IPS DF 6.9 (cell line): Measurements from ENCODE around the gene EFCAB6.

ENCODE experiments used
- DNase-seq: peaks from one replicate; pipeline ENCODE4 v3.0.0-alpha.2; 2013; ENCODE audit warnings: low read depth, low spot score
- H3K27ac ChIP-seq: one replicate; pipeline ENCODE4 v1.5.1; 2013; ENCODE audit warnings: low read length, control low read depth
- H3K27me3 ChIP-seq: 2 replicates; pipeline ENCODE4 v1.6.1; 2013; ENCODE audit warnings: mild to moderate bottlenecking, low read length; ENCODE audit not compliant: control insufficient read depth, insufficient read depth
- H3K36me3 ChIP-seq: 2 replicates; pipeline ENCODE4 v1.6.1; 2013; ENCODE audit warnings: low read length; ENCODE audit not compliant: control insufficient read depth, insufficient read depth
- H3K4me1 ChIP-seq: 2 replicates; pipeline ENCODE4 v1.6.1; 2013; ENCODE audit warnings: low read length; ENCODE audit not compliant: control insufficient read depth, insufficient read depth
- H3K4me3 ChIP-seq: 2 replicates; pipeline ENCODE4 v1.5.1; 2013; ENCODE audit warnings: mild to moderate bottlenecking, low read length
- H3K9me3 ChIP-seq: 2 replicates; pipeline ENCODE4 v1.6.1; 2013; ENCODE audit warnings: low read length, inconsistent platforms; ENCODE audit not compliant: control insufficient read depth, insufficient read depth
- WGBS: extraction: QIAGEN DNeasy Blood & Tissue Kit; methylation state at CpG from one replicate; pipeline ENCODE4 v1.1.7; 2013; ENCODE audit warnings: mixed read lengths, missing lambda C conversion rate; ENCODE audit not compliant: insufficient read length, insufficient coverage; 5-methylcytosine and 5-hydroxymethylcytosine counted together

Gene EFCAB6, protein sequence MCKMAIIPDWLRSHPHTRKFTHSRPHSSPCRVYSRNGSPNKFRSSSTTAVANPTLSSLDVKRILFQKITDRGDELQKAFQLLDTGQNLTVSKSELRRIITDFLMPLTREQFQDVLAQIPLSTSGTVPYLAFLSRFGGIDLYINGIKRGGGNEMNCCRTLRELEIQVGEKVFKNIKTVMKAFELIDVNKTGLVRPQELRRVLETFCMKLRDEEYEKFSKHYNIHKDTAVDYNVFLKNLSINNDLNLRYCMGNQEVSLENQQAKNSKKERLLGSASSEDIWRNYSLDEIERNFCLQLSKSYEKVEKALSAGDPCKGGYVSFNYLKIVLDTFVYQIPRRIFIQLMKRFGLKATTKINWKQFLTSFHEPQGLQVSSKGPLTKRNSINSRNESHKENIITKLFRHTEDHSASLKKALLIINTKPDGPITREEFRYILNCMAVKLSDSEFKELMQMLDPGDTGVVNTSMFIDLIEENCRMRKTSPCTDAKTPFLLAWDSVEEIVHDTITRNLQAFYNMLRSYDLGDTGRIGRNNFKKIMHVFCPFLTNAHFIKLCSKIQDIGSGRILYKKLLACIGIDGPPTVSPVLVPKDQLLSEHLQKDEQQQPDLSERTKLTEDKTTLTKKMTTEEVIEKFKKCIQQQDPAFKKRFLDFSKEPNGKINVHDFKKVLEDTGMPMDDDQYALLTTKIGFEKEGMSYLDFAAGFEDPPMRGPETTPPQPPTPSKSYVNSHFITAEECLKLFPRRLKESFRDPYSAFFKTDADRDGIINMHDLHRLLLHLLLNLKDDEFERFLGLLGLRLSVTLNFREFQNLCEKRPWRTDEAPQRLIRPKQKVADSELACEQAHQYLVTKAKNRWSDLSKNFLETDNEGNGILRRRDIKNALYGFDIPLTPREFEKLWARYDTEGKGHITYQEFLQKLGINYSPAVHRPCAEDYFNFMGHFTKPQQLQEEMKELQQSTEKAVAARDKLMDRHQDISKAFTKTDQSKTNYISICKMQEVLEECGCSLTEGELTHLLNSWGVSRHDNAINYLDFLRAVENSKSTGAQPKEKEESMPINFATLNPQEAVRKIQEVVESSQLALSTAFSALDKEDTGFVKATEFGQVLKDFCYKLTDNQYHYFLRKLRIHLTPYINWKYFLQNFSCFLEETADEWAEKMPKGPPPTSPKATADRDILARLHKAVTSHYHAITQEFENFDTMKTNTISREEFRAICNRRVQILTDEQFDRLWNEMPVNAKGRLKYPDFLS (N-terminal part only)

DNA sequence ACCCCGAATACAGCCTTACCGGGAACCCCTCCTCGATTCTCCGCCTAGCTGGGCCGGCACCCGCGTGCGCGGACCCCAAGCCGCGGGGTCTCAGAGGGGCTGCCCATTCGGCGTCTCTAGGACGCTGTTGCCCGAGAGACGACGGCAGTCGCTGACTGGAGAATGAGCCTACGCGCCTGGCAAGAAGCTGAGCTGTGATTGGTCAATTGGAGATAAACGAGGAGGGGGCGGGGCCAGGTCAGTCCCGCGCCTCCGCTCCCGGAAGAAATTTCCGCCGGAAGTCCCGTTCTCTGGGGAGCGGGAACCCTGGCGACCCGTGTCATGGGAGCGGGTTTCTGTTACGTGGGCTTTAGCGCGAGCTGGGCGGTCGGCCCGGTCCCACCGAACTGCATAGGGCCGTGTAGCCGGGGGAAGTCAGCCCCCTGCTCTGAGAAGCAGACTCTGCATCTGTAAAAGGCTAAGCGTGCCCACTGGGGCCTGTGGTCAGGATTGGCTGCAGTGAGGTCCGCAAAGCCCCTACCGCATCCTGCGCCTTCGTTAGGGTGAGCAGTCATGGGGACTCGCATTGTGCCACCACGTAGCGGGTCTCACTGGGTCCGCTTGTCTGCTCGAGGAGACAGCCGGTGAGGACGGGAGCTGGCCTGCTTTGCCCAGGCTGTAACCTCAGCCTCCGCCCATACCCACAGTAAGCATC is at the start of gene EFCAB6:
TSS of gene EFCAB6 (minus strand) at position 157 of the 694 bp plus-strand sequence. CDS start 29,987 bp downstream, outside the sequence.
- H3K36me3 ChIP-seq = no peaks in the 10 kb centered on the region
- no CpG with 5 or more reads among the region's 55 CpGs for WGBS
- H3K4me3 ChIP-seq = peak within 1 kb of the TSS; percentile 64
- H3K27me3 ChIP-seq = no peaks in the 10 kb centered on the region
- no peak within 1 kb of the TSS for H3K27ac ChIP-seq
- no peaks in the 10 kb centered on the region for H3K9me3 ChIP-seq
- H3K4me1 ChIP-seq = no peaks in the 10 kb centered on the region
- DNase-seq = peak; percentile 83

DNA sequence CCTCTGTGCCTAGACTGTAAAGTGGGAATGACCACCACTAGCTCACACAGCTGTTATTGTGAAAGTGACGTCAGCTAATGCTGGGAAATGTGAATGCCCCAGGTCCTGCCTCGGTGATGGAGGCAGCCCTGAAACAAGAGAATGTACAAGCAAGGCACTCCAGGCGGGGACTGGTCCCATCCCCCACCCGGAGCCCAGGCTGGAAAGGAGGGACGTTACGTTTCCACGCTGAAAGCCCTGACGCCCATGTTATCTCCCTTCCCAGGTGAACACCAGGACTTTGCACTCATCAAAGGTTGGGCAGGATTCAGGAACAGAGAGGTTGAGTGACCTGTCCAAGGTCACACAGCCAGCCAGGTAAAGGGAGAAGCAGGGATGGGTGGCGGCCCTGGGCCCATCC is 49.4 kb upstream of the EFCAB6 start:
- Histone ChIP-seq H3K27me3 (no peaks in the 10 kb centered on the region), H3K4me1 (peaks cover 7% of the 10 kb centered on the region), H3K4me3 (peak overlapping the region; percentile 75; the same call in 1 of the 2 replicates), H3K27ac (no peak overlapping the region), H3K36me3 (no peaks in the 10 kb centered on the region), H3K9me3 (no peaks in the 10 kb centered on the region)
- no CpG with 5 or more reads among the region's 9 CpGs for WGBS
- DNase-seq = no peak

DNA sequence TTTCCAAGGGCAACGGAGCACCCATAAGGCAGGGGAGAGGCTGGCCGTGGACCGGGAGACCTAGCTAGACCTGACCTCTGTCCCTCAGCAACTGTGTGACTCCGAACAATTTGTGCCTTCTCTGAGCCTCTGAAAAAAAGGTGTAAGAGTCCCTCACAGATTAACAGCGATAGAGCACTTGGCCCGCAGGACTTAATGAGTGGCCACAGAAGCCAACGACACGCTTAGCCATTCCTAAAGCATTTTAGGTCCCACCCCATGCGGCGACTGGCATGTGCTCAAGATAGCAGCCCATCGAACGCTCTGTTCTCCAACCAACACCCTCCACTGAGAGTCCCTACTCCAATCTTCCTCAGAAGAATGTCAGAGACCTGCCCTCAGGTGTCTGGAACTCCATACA is 48.7 kb upstream of the EFCAB6 start:
- no peak overlapping the region for H3K27ac ChIP-seq
- no peaks in the 10 kb centered on the region for H3K9me3 ChIP-seq
- H3K36me3 ChIP-seq = no peaks in the 10 kb centered on the region
- H3K4me3 ChIP-seq = no peak overlapping the region
- H3K27me3 ChIP-seq = no peaks in the 10 kb centered on the region
- WGBS = no CpG with 5 or more reads among the region's 12 CpGs
- peaks cover 7% of the 10 kb centered on the region for H3K4me1 ChIP-seq
- DNase-seq = no peak

DNA sequence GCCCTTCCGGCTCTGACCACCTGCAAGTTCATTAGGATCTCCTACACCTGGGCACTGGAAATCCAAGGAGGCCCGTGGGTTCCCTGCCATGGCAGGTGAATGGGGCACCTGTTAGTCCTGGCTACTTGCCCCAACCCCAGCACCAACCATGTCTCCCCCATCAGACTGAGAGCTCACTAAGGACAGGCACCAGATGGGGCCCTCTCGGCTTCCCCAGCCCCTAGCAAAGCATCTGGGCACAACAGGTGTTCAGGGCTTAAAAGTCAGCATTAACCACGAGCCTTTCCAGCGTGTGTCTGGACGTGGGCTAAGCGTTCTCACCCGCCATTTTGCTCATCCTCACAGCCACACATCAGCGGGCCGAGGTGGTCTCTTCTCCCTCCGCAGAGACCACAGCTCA is 48.0 kb upstream of the EFCAB6 start:
- H3K27me3 ChIP-seq = no peaks in the 10 kb centered on the region

DNA sequence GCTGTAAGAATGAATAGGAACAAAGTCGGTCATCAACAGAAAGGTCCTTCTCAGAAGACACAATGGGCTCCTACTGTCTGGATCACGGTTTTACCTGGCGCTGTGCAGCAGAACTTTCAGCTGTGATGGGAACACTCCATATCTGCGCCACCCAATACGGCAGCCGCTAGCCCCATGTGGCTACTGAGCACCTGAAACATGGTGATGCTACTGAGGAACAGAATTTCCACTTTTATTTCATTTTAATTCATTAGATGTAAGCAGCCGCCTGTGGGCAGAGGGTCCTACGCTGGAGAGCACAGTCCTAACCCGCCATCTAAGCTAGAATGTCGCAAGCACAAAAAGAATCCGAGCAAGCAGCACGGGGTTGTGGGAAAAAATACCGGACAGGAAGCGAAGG is 47.5 kb upstream of the EFCAB6 start:
- Histone ChIP-seq H3K27me3 (no peaks in the 10 kb centered on the region), H3K36me3 (no peaks in the 10 kb centered on the region; the same call in 1 of the 2 replicates), H3K27ac (no peak overlapping the region), H3K4me3 (no peak overlapping the region), H3K9me3 (no peaks in the 10 kb centered on the region), H3K4me1 (peaks cover 7% of the 10 kb centered on the region)
- no CpG with 5 or more reads among the region's 14 CpGs for WGBS
- no peak for DNase-seq

More for the DNA sequence above, 48.0 kb upstream of the EFCAB6 start:
- no CpG with 5 or more reads among the region's 11 CpGs for WGBS
- no peaks in the 10 kb centered on the region for H3K36me3 ChIP-seq
- no peak overlapping the region for H3K27ac ChIP-seq
- H3K4me3 ChIP-seq = no peak overlapping the region
- no peak for DNase-seq
- peaks cover 7% of the 10 kb centered on the region for H3K4me1 ChIP-seq
- H3K9me3 ChIP-seq = no peaks in the 10 kb centered on the region

DNA sequence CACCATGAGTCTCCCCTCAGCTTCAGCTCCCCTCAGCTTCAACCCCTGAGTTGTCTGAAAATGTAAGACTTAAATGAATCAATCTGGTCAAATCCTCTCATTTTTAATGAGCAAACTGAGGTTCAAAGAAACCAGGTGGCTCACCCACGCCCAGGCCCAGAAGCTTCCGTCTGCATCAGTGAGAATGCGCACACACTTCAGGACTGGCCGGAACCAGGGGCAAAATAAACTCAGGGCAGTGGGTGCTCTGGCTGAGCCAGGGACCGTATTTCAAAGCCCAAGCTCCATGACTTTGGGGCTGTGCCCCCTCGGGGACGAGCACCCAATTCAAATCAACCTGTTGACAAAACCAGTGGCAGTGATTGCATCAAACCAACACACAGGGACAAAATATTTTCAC is 47.1 kb upstream of the EFCAB6 start:
- H3K36me3 ChIP-seq = no peaks in the 10 kb centered on the region; the same call in 1 of the 2 replicates
- no peak for DNase-seq
- no peaks in the 10 kb centered on the region for H3K9me3 ChIP-seq
- H3K27ac ChIP-seq = no peak overlapping the region
- no CpG with 5 or more reads among the region's 7 CpGs for WGBS
- no peaks in the 10 kb centered on the region for H3K27me3 ChIP-seq
- no peak overlapping the region for H3K4me3 ChIP-seq
- peaks cover 7% of the 10 kb centered on the region for H3K4me1 ChIP-seq

DNA sequence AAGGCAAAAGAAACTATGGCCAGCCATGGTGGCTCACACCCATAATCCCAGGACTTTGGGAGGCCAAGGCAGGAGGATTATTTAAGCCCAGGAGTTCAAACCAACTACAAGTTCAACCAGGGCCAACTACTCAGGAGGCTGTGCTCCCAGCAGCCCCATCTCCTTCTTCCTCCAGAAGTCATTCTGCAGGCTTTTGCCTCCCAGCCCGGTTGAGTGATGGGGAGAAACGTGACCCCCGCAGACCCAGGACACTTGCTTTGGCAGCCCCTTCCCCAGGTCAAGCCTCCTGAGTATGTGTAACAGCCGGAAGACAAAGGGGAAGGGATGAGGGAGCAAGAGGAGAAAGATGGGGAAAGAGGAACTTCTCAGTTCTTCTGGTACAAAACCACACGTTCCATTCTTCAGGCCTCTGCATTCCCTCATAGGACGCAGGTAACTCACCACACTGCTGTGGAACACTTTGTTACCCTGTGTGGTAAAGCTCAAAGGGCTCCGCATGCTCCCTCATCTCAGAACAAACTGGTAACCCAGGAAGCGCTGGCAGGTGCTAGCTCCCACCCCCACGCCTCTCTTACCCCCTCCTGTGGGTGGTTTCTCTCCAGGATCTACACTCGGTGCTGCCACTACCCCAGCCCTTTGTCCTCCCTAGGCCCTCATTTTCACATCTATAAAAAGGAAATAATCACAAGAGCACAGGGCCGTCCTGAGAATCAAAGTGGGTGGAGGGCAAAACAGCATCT is 46.2 kb upstream of the EFCAB6 start:
- DNase-seq = no peak
- H3K27me3 ChIP-seq = no peaks in the 10 kb centered on the region
- WGBS = no CpG with 5 or more reads among the region's 11 CpGs
- no peak overlapping the region for H3K4me3 ChIP-seq
- no peaks in the 10 kb centered on the region for H3K9me3 ChIP-seq
- no peaks in the 10 kb centered on the region; the same call in 1 of the 2 replicates for H3K36me3 ChIP-seq
- H3K27ac ChIP-seq = no peak overlapping the region
- peaks cover 8% of the 10 kb centered on the region for H3K4me1 ChIP-seq

DNA sequence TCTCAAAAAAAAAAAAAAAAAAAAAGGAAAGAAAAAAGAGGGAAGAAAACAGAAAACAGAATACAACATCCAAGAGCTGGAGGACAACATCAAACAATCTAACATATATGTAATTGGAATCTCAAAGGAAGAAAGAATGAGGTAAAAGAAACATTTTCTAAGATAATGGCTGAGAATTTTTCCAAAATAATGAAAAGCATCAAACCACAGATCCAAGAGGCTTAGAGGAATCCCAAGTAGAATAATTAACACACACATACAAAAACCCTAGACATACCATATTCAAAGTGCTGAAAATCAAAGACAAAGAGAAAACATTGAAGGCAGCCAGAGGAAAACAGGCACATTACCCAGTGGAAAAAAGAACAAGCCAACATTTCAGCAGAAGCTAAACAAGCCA is 45.3 kb upstream of the EFCAB6 start:
- Histone ChIP-seq H3K27ac (no peak overlapping the region), H3K9me3 (no peaks in the 10 kb centered on the region), H3K36me3 (no peaks in the 10 kb centered on the region; the same call in 1 of the 2 replicates), H3K4me3 (no peak overlapping the region), H3K27me3 (no peaks in the 10 kb centered on the region), H3K4me1 (peaks cover 8% of the 10 kb centered on the region)
- DNase-seq = no peak

DNA sequence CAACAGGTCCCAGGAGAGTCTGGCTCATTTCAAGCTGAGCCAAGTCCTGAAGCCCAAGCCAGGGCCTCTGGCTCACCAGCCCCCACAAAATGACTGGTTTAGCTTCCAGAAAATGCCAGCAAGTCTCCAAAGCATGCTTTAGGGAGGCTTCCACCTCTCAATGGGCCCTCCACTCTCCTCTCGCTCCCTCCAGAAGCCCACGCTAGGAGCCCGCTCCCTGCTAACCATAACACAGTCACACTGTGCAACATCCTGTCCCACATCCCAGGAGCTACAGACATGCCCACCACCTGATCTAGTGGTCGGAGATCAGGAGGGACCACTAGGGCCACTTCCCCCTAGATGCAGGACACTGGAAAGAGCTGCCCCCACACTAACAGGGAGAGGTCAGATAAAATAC is 43.3 kb upstream of the EFCAB6 start:
- no peak overlapping the region for H3K27ac ChIP-seq
- no peaks in the 10 kb centered on the region for H3K27me3 ChIP-seq
- no peaks in the 10 kb centered on the region for H3K9me3 ChIP-seq
- peaks cover 5% of the 10 kb centered on the region for H3K4me1 ChIP-seq
- DNase-seq = no peak
- no CpG with 5 or more reads among the region's 4 CpGs for WGBS
- no peaks in the 10 kb centered on the region; the same call in 1 of the 2 replicates for H3K36me3 ChIP-seq
- no peak overlapping the region for H3K4me3 ChIP-seq
